CD14-positive monocyte (primary cell): Measurements from ENCODE around the gene EXTL1. TPM values are rescaled to one million over a fixed set of nuclear protein-coding genes. Genes with fewer than 3 reads are reported as not detected.
A peak's percentile ranks its signal among the peaks of the same experiment; 100 is the strongest.

Source experiments
- DNase-seq, 3 donors: peaks; one replicate each; pipeline ENCODE4 v3.0.0-alpha.2; 2011 to 2022
- H2AFZ ChIP-seq: 2 replicates; pipeline ENCODE4 v1.6.0; 2012; ENCODE audit warnings: mild to moderate bottlenecking, low read depth, low read length, inconsistent platforms; ENCODE audit not compliant: insufficient read depth, poor library complexity, severe bottlenecking
- H3K27ac ChIP-seq, 2 donors: 1 replicate in 1 of 2; 2 replicates in 1 of 2; pipeline ENCODE4 v1.5.1; 2012 to 2013; ENCODE audit warnings: low read length in 2 of 2, control low read depth in 1 of 2, inconsistent platforms in 1 of 2, low read depth in 1 of 2, mild to moderate bottlenecking in 1 of 2
- H3K27me3 ChIP-seq, 2 donors: one replicate each; pipeline versions ENCODE4 v1.6.0 to v1.6.1; 2011 to 2013; ENCODE audit warnings: low read length in 2 of 2; ENCODE audit not compliant: control insufficient read depth in 2 of 2, insufficient read depth in 2 of 2
- H3K36me3 ChIP-seq, 2 donors: replicated peaks in 1 of 2; 1 replicate in 1 of 2; 2 replicates in 1 of 2; pipeline versions ENCODE4 v1.5.1 to v1.6.1; 2012 to 2013; ENCODE audit warnings: low read length in 2 of 2, control low read depth in 1 of 2, inconsistent platforms in 1 of 2, mild to moderate bottlenecking in 1 of 2; ENCODE audit not compliant: insufficient read depth in 2 of 2, control insufficient read depth in 1 of 2
- H3K4me1 ChIP-seq, 2 donors: 1 replicate in 1 of 2; 2 replicates in 1 of 2; pipeline versions ENCODE4 v1.5.1 to v1.6.1; 2012 to 2013; ENCODE audit warnings: low read length in 2 of 2, control low read depth in 1 of 2, inconsistent platforms in 1 of 2, mild to moderate bottlenecking in 1 of 2, moderate library complexity in 1 of 2; ENCODE audit not compliant: insufficient read depth in 2 of 2, control insufficient read depth in 1 of 2
- H3K4me2 ChIP-seq: replicated peaks from 2 replicates; pipeline ENCODE3; 2012; ENCODE audit warnings: low read length, moderate library complexity, mild to moderate bottlenecking; ENCODE audit not compliant: poor library complexity, severe bottlenecking; ENCODE audit errors: extremely low read depth
- H3K4me3 ChIP-seq, 3 experiments: fragments of 200-600 bp in 1 of 3; sonication (generic) in 1 of 3; replicated peaks in 1 of 3; 1 replicate in 2 of 3; 2 replicates in 1 of 3; pipeline ENCODE4 v1.5.1; 2011 to 2013; ENCODE audit warnings: low read length in 3 of 3, mild to moderate bottlenecking in 3 of 3, control low read depth in 2 of 3, low read depth in 2 of 3, inconsistent platforms in 1 of 3, moderate library complexity in 1 of 3
- H3K79me2 ChIP-seq: 2 replicates; pipeline ENCODE4 v1.6.0; 2012; ENCODE audit warnings: mild to moderate bottlenecking, control low read depth, inconsistent platforms, low read length, moderate library complexity; ENCODE audit not compliant: insufficient read depth
- H3K9ac ChIP-seq: 2 replicates; pipeline ENCODE4 v1.6.0; 2017; ENCODE audit warnings: low read length, mild to moderate bottlenecking; ENCODE audit not compliant: insufficient read depth, poor library complexity, severe bottlenecking
- H3K9me3 ChIP-seq, 2 donors: replicated peaks in 1 of 2; 1 replicate in 1 of 2; 2 replicates in 1 of 2; pipeline versions ENCODE4 v1.5.1 to v1.6.1; 2012 to 2013; ENCODE audit warnings: low read length in 2 of 2, control low read depth in 1 of 2; ENCODE audit not compliant: control insufficient read depth in 1 of 2, insufficient read depth in 1 of 2
- H4K20me1 ChIP-seq: 2 replicates; pipeline ENCODE4 v1.6.0; 2012; ENCODE audit warnings: mild to moderate bottlenecking, low read length, control low read depth, moderate library complexity; ENCODE audit not compliant: insufficient read depth
- H3K27ac Mint-ChIP-seq, 7 donors: one replicate each; pipeline ENCODE4 v1.8.0; 2020; ENCODE audit warnings: mild to moderate bottlenecking in 7 of 7, mixed read lengths in 7 of 7, moderate library complexity in 6 of 7, inconsistent platforms in 2 of 7
- H3K27me3 Mint-ChIP-seq, 3 donors: one replicate each; pipeline ENCODE4 v1.8.0; 2021 to 2022; ENCODE audit warnings: low read depth in 3 of 3, mild to moderate bottlenecking in 3 of 3, mixed read lengths in 3 of 3, moderate library complexity in 3 of 3, inconsistent platforms in 1 of 3
- H3K36me3 Mint-ChIP-seq, 2 donors: one replicate each; pipeline ENCODE4 v1.8.0; 2020; ENCODE audit warnings: mixed read lengths in 2 of 2, inconsistent platforms in 1 of 2, mild to moderate bottlenecking in 1 of 2
- H3K4me1 Mint-ChIP-seq: one replicate; pipeline ENCODE4 v1.8.0; 2020; ENCODE audit warnings: mild to moderate bottlenecking, mixed read lengths
- H3K4me3 Mint-ChIP-seq, 2 donors: one replicate each; pipeline ENCODE4 v1.8.0; 2020; ENCODE audit warnings: mild to moderate bottlenecking in 2 of 2, mixed read lengths in 2 of 2, moderate library complexity in 1 of 2
- H3K9me3 Mint-ChIP-seq, 7 donors: one replicate each; pipeline ENCODE4 v1.8.0; 2020 to 2022; ENCODE audit warnings: mixed read lengths in 7 of 7, mild to moderate bottlenecking in 6 of 7, moderate library complexity in 6 of 7, inconsistent platforms in 2 of 7
- WGBS: methylation state at CpG from one replicate; pipeline ENCODE4 v1.1.5; 2013; ENCODE audit warnings: missing lambda C conversion rate; ENCODE audit not compliant: insufficient coverage; 5-methylcytosine and 5-hydroxymethylcytosine counted together
- intact Hi-C, 2 donors: fragments of 100-400 bp; cut with micrococcal nuclease; formaldehyde crosslinking; loops; one replicate each; pipeline versions ENCODE4 v1.15.0 to v1.15.1; 2023
- polyA plus RNA-seq, 3 donors: library from polyadenylated mRNA; depleted of rRNA in 1 of 3; unstranded in 2 of 3; stranded (reverse) in 1 of 3; fragments of 300-500 nt in 2 of 3; fragments of >200 nt in 1 of 3; fragmentation: Illumina TruSeq in 2 of 3; gene quantifications; 1 replicate in 2 of 3; 2 replicates in 1 of 3; pipeline ENCODE4 v1.2.3, GENCODE V29; 2012 to 2021
- TF ChIP-seq, protein P1 (sequence below): fragments of 200-600 bp; IDR thresholded peaks from one replicate; pipeline ENCODE4 v1.8.0; 2022; ENCODE audit warnings: antibody characterized with exemption, mild to moderate bottlenecking

Gene EXTL1
- polyA plus RNA-seq, 3 donors = not detected

DNA sequence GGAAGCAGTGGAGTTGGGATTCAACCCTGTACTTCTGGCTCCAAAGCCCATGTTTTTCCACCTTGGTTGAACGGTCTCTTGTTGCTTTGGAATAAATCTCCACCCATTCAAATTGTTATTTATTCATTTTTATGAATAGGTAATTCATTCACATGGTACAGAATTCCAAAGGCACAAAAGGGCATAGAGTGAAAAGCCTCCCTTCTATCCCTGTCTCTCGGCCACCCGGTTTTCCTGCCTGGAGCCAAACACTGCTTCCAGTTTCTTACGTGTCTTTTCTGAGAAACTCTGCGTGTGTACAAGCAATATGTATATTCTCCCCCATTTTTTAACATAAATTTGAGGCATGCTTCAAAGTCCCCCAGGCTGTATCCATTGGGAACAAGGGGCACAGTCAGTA is 3.9 kb downstream of the EXTL1 start:
- H3K4me3 ChIP-seq = no peak overlapping the region

DNA sequence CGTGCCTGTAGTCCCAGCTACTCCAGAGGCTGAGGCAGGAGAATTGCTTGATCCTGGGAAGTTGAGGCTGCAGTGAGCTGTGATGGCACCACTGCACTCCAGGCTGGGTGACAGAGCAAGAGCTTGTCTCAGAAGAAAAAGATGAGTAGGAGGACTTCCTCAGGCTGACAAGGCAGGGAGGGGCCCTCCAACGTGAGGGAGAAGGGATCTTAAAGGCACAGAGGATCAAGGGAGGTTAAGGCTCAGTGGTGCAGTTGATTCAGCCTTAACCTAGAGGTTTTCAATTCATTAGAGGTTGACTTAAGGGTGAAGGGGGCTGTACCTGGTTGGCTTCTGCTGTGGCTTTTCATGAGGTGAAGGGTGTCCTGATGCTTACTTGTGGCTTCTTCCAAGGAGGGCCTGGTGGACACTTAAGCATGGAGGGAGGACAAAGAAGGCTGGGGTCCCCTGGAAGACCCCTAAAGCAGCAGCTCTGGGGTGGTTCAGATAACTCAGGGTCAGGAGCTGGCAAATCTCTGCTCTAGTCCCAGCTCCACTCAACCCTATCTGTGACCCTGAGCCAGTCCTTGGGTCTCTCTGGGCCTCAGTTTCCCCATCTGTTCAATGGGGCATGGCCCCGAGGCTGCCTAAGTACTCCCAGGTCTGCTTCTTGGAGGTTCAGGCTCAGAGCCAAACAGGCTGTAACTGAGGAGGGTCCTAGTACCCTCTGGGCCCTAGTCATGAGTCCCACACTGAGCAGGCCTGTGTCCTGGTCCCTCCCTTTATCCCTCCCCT is 6.3 kb downstream of the EXTL1 start:
- H4K20me1 ChIP-seq = no peaks in the 10 kb centered on the region
- peak overlapping the region in 1 of 7 donors; percentile 23 for H3K27ac Mint-ChIP-seq
- H3K9me3 Mint-ChIP-seq = no peaks in the 10 kb centered on the region
- intact Hi-C loops = no loop called here
- no peak overlapping the region for H2AFZ ChIP-seq
- H3K9ac ChIP-seq = no peak overlapping the region
- no peaks in the 10 kb centered on the region for H3K4me1 ChIP-seq
- H3K4me1 Mint-ChIP-seq = peaks cover 6% of the 10 kb centered on the region
- H3K27me3 ChIP-seq = no peaks in the 10 kb centered on the region
- peak overlapping the region in 1 of 2 donors; percentile 48 for H3K4me3 Mint-ChIP-seq
- H3K36me3 ChIP-seq = no peaks in the 10 kb centered on the region
- no peak overlapping the region for H3K4me3 ChIP-seq
- H3K27me3 Mint-ChIP-seq = peaks cover 7 to 14% (median 9%) of the 10 kb centered on the region in 3 donors
- no peak overlapping the region for H3K4me2 ChIP-seq
- H3K9me3 ChIP-seq = no peaks in the 10 kb centered on the region
- TF ChIP-seq, protein P1, sequence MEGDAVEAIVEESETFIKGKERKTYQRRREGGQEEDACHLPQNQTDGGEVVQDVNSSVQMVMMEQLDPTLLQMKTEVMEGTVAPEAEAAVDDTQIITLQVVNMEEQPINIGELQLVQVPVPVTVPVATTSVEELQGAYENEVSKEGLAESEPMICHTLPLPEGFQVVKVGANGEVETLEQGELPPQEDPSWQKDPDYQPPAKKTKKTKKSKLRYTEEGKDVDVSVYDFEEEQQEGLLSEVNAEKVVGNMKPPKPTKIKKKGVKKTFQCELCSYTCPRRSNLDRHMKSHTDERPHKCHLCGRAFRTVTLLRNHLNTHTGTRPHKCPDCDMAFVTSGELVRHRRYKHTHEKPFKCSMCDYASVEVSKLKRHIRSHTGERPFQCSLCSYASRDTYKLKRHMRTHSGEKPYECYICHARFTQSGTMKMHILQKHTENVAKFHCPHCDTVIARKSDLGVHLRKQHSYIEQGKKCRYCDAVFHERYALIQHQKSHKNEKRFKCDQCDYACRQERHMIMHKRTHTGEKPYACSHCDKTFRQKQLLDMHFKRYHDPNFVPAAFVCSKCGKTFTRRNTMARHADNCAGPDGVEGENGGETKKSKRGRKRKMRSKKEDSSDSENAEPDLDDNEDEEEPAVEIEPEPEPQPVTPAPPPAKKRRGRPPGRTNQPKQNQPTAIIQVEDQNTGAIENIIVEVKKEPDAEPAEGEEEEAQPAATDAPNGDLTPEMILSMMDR = no peak
- no peak for DNase-seq
- no peaks in the 10 kb centered on the region for H3K79me2 ChIP-seq
- no peaks in the 10 kb centered on the region for H3K36me3 Mint-ChIP-seq
- 25% methylated on average over 2 of the region's 3 CpGs for WGBS
- no peak overlapping the region for H3K27ac ChIP-seq

More for the DNA sequence above, 3.9 kb downstream of the EXTL1 start:
- Histone ChIP-seq H3K9ac (no peak overlapping the region), H2AFZ (no peak overlapping the region), H3K4me2 (no peak overlapping the region), H3K9me3 (no peaks in the 10 kb centered on the region), H3K27me3 (peaks cover 0 to 2% of the 10 kb centered on the region in 2 donors), H3K27ac (no peak overlapping the region), H3K79me2 (no peaks in the 10 kb centered on the region), H4K20me1 (no peaks in the 10 kb centered on the region), H3K36me3 (no peaks in the 10 kb centered on the region), H3K4me1 (no peaks in the 10 kb centered on the region)
- WGBS = 96% methylated on average over 4 of the region's 5 CpGs
- Mint-ChIP-seq H3K9me3 (no peaks in the 10 kb centered on the region), H3K4me3 (no peak overlapping the region), H3K36me3 (no peaks in the 10 kb centered on the region), H3K27ac (no peak overlapping the region), H3K27me3 (peaks cover 9 to 21% (median 10%) of the 10 kb centered on the region in 3 donors), H3K4me1 (peaks cover 6% of the 10 kb centered on the region)
- DNase-seq = no peak
- intact Hi-C loops = no loop called here
- TF ChIP-seq, protein P1 = no peak
